Liver (tissue), 3 donors: ENCODE measurements around the gene KHNYN.

Experiments
- TF ChIP-seq, protein P1 (sequence below): fragments of 150-350 bp; IDR thresholded peaks from 2 replicates; pipeline ENCODE4 v1.5.1; 2017; ENCODE audit warnings: improper control_type of control experiment, low read depth, low read length; ENCODE audit not compliant: missing input control
- TF ChIP-seq, protein P2 (sequence below): IDR thresholded peaks from 2 replicates; pipeline ENCODE4 v1.6.1; 2016; ENCODE audit warnings: antibody characterized with exemption
- donor health status: healthy.
- donor health status: healthy.

DNA sequence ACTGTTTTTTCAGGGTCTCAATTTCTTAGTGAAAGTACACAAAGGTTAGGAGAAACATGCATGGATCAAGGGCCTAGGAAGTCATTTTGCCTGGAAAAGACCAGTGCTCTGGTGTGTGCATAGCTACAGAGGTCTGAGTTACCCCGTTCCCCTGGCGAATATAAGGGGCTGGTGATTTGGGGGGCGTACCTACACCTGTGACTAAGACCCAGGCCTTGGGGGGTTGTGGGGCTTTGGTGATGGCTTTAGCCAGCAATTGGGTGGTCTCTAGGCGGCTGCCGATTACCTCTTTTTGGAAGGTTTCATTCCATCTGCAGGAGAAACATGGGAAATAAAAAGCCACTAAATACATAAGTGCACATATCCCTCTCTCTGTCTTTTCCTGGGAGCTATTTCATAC lies 11.7 kb downstream of the KHNYN start:
- TF ChIP-seq, protein P1, sequence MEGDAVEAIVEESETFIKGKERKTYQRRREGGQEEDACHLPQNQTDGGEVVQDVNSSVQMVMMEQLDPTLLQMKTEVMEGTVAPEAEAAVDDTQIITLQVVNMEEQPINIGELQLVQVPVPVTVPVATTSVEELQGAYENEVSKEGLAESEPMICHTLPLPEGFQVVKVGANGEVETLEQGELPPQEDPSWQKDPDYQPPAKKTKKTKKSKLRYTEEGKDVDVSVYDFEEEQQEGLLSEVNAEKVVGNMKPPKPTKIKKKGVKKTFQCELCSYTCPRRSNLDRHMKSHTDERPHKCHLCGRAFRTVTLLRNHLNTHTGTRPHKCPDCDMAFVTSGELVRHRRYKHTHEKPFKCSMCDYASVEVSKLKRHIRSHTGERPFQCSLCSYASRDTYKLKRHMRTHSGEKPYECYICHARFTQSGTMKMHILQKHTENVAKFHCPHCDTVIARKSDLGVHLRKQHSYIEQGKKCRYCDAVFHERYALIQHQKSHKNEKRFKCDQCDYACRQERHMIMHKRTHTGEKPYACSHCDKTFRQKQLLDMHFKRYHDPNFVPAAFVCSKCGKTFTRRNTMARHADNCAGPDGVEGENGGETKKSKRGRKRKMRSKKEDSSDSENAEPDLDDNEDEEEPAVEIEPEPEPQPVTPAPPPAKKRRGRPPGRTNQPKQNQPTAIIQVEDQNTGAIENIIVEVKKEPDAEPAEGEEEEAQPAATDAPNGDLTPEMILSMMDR = no peak
- TF ChIP-seq, protein P2, sequence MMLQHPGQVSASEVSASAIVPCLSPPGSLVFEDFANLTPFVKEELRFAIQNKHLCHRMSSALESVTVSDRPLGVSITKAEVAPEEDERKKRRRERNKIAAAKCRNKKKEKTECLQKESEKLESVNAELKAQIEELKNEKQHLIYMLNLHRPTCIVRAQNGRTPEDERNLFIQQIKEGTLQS = no peak
